ENCODE results near the gene TBC1D3B. TPM values are rescaled to one million over a fixed set of nuclear protein-coding genes. Genes with fewer than 3 reads are reported as not detected.
"Not testable (repeated sequence)": the region's sequence is repeated elsewhere in the genome, so short reads cannot be mapped to it uniquely, and the experiment has no call there.

Gene TBC1D3B
- total RNA-seq, 1 donor from 2014 or later: 27.1 TPM

GRCh38 chr17:36197387-36197703 lies 20.9 kb upstream of the TBC1D3B start:
- no peaks in the 10 kb centered on the region for H3K36me3 Mint-ChIP-seq (ENCODE audit: insufficient read depth)
- peaks cover 8% of the 10 kb centered on the region for H3K4me1 Mint-ChIP-seq (ENCODE audit: low read depth)
- no peak for DNase-seq (ENCODE audit: low spot score, unreplicated experiment)
- H3K27me3 Mint-ChIP-seq: peaks cover 32% of the 10 kb centered on the region
- no peak overlapping the region for H3K27ac Mint-ChIP-seq
- TF ChIP-seq CTCF (IDR thresholded peaks at IDR 0.05; ENCODE audit: unreplicated experiment): no peak
- no peaks in the 10 kb centered on the region for H3K9me3 Mint-ChIP-seq (ENCODE audit: low read depth)
- no peak overlapping the region for H3K4me3 Mint-ChIP-seq (ENCODE audit: low read depth)

GRCh38 chr17:36196131-36196486 lies 19.7 kb upstream of the TBC1D3B start:
- H3K27ac Mint-ChIP-seq: no peak overlapping the region
- no peaks in the 10 kb centered on the region for H3K36me3 Mint-ChIP-seq (ENCODE audit: insufficient read depth)
- peaks cover 30% of the 10 kb centered on the region for H3K27me3 Mint-ChIP-seq
- peaks cover 10% of the 10 kb centered on the region for H3K4me1 Mint-ChIP-seq (ENCODE audit: low read depth)
- H3K4me3 Mint-ChIP-seq (ENCODE audit: low read depth): no peak overlapping the region
- no peaks in the 10 kb centered on the region for H3K9me3 Mint-ChIP-seq (ENCODE audit: low read depth)
- TF ChIP-seq CTCF (IDR thresholded peaks at IDR 0.05; ENCODE audit: unreplicated experiment): no peak
- no peak for DNase-seq (ENCODE audit: low spot score, unreplicated experiment)

GRCh38 chr17:36195434-36196130 lies 19.1 kb upstream of the TBC1D3B start:
- H3K27me3 Mint-ChIP-seq: peaks cover 30% of the 10 kb centered on the region
- no peaks in the 10 kb centered on the region for H3K36me3 Mint-ChIP-seq (ENCODE audit: insufficient read depth)
- no peak overlapping the region for H3K27ac Mint-ChIP-seq
- H3K4me3 Mint-ChIP-seq (ENCODE audit: low read depth): peak overlapping the region; percentile 2
- no peaks in the 10 kb centered on the region for H3K9me3 Mint-ChIP-seq (ENCODE audit: low read depth)
- no peak for TF ChIP-seq CTCF (IDR thresholded peaks at IDR 0.05; ENCODE audit: unreplicated experiment)
- DNase-seq (ENCODE audit: low spot score, unreplicated experiment): no peak
- peaks cover 11% of the 10 kb centered on the region for H3K4me1 Mint-ChIP-seq (ENCODE audit: low read depth)

GRCh38 chr17:36194832-36195433 lies 18.5 kb upstream of the TBC1D3B start:
- Mint-ChIP-seq H3K27me3 (peaks cover 27% of the 10 kb centered on the region), H3K4me1 (ENCODE audit: low read depth) (peaks cover 11% of the 10 kb centered on the region)
- H3K27ac Mint-ChIP-seq; H3K36me3 Mint-ChIP-seq (ENCODE audit: insufficient read depth); H3K4me3 Mint-ChIP-seq (ENCODE audit: low read depth); H3K9me3 Mint-ChIP-seq (ENCODE audit: low read depth); DNase-seq (ENCODE audit: low spot score, unreplicated experiment): not testable (repeated sequence)

GRCh38 chr17:36194147-36194831 lies 17.9 kb upstream of the TBC1D3B start:
- H3K4me3 Mint-ChIP-seq (ENCODE audit: low read depth); H3K36me3 Mint-ChIP-seq (ENCODE audit: insufficient read depth); H3K27ac Mint-ChIP-seq; H3K9me3 Mint-ChIP-seq (ENCODE audit: low read depth); DNase-seq (ENCODE audit: low spot score, unreplicated experiment): not testable (repeated sequence)
- Mint-ChIP-seq H3K27me3 (peaks cover 27% of the 10 kb centered on the region), H3K4me1 (ENCODE audit: low read depth) (peaks cover 11% of the 10 kb centered on the region)

- no peak for DNase-seq (ENCODE audit: low spot score, unreplicated experiment)
- no peak overlapping the region for H3K27ac Mint-ChIP-seq
- H3K9me3 Mint-ChIP-seq (ENCODE audit: low read depth): no peaks in the 10 kb centered on the region
- peaks cover 11% of the 10 kb centered on the region for H3K4me1 Mint-ChIP-seq (ENCODE audit: low read depth)
- H3K27me3 Mint-ChIP-seq: peaks cover 28% of the 10 kb centered on the region
- no peak for TF ChIP-seq CTCF (IDR thresholded peaks at IDR 0.05; ENCODE audit: unreplicated experiment)
- H3K36me3 Mint-ChIP-seq (ENCODE audit: insufficient read depth): no peaks in the 10 kb centered on the region
- H3K4me3 Mint-ChIP-seq (ENCODE audit: low read depth): no peak overlapping the region
Measured at GRCh38 chr17:36193216-36193775, 16.9 kb upstream of the TBC1D3B start.

GRCh38 chr17:36190549-36191330 lies 14.3 kb upstream of the TBC1D3B start:
- not testable (repeated sequence) for H3K9me3 Mint-ChIP-seq (ENCODE audit: low read depth); H3K27ac Mint-ChIP-seq; DNase-seq (ENCODE audit: low spot score, unreplicated experiment); H3K36me3 Mint-ChIP-seq (ENCODE audit: insufficient read depth); H3K4me3 Mint-ChIP-seq (ENCODE audit: low read depth)
- H3K4me1 Mint-ChIP-seq (ENCODE audit: low read depth): peaks cover 11% of the 10 kb centered on the region
- peaks cover 31% of the 10 kb centered on the region for H3K27me3 Mint-ChIP-seq

GRCh38 chr17:36189993-36190392 lies 13.6 kb upstream of the TBC1D3B start:
- DNase-seq (ENCODE audit: low spot score, unreplicated experiment); H3K27ac Mint-ChIP-seq; H3K9me3 Mint-ChIP-seq (ENCODE audit: low read depth); H3K36me3 Mint-ChIP-seq (ENCODE audit: insufficient read depth); H3K4me3 Mint-ChIP-seq (ENCODE audit: low read depth): not testable (repeated sequence)
- peaks cover 27% of the 10 kb centered on the region for H3K27me3 Mint-ChIP-seq
- peaks cover 14% of the 10 kb centered on the region for H3K4me1 Mint-ChIP-seq (ENCODE audit: low read depth)
